Left ventricle myocardium inferior (tissue), 1 donor: Measurements from ENCODE around the gene NAP1L1. TPM values are rescaled to one million over a fixed set of nuclear protein-coding genes. Genes with fewer than 3 reads are reported as not detected.

Experiments used
- DNase-seq: peaks from one replicate; pipeline ENCODE4 v3.0.0-alpha.2; 2020
- H3K27ac ChIP-seq: fragments of 200-600 bp; replicated peaks from 2 replicates; pipeline ENCODE4 v1.8.0; 2021
- H3K27me3 ChIP-seq: fragments of 200-600 bp; 2 replicates; pipeline ENCODE4 v1.8.0; 2021; ENCODE audit warnings: low read depth
- H3K36me3 ChIP-seq: fragments of 200-600 bp; 2 replicates; pipeline ENCODE4 v1.8.0; 2021
- H3K4me1 ChIP-seq: fragments of 200-600 bp; 2 replicates; pipeline ENCODE4 v1.8.0; 2021
- H3K4me3 ChIP-seq: fragments of 200-600 bp; 2 replicates; pipeline ENCODE4 v1.8.0; 2021; ENCODE audit warnings: mild to moderate bottlenecking, moderate library complexity
- H3K9me3 ChIP-seq: fragments of 200-600 bp; replicated peaks from 2 replicates; pipeline ENCODE4 v1.8.0; 2021
- CTCF ChIP-seq: fragments of 200-600 bp; IDR thresholded peaks from 2 replicates; pipeline ENCODE4 v1.8.0; 2021; ENCODE audit warnings: antibody characterized with exemption, mild to moderate bottlenecking, borderline replicate concordance
- intact Hi-C: fragments of 100-400 bp; cut with micrococcal nuclease; formaldehyde crosslinking; loops from one replicate; pipeline ENCODE4 v1.11.0; 2022
- total RNA-seq: library from RNA; stranded (reverse); fragmentation: NEBNext Ultra II Directional; extraction: Animal tissue kit (Norgen Biotek cat#: 25700); gene quantifications from one replicate; pipeline ENCODE4 v1.2.1, GENCODE V29; 2021
- donor health status: DM: no; HTN: yes; CAD: no; lungs with severe emphysema.

The NAP1L1 gene
- total RNA-seq, 1 donor from 2014 or later = 256 TPM

- Histone ChIP-seq H3K27me3 (no peaks in the 10 kb centered on the region), H3K9me3 (no peaks in the 10 kb centered on the region), H3K4me1 (peaks cover 6% of the 10 kb centered on the region), H3K36me3 (no peaks in the 10 kb centered on the region), H3K4me3 (no peak overlapping the region), H3K27ac (no peak overlapping the region)
- TF ChIP-seq CTCF = no peak
- DNase-seq = no peak
- intact Hi-C loops = no loop called here
These were observed 11.7 kb upstream of the NAP1L1 start for GRCh38 chr12:76096079-76096646.

GRCh38 chr12:76094754-76095153, 10.3 kb upstream of the NAP1L1 start:
- no peak for DNase-seq
- no peak for TF ChIP-seq CTCF
- Histone ChIP-seq H3K27ac (no peak overlapping the region), H3K9me3 (no peaks in the 10 kb centered on the region), H3K27me3 (no peaks in the 10 kb centered on the region), H3K36me3 (no peaks in the 10 kb centered on the region), H3K4me3 (no peak overlapping the region), H3K4me1 (peaks cover 6% of the 10 kb centered on the region)
- intact Hi-C loops = no loop called here

GRCh38 chr12:76091246-76091754, 6.8 kb upstream of the NAP1L1 start:
- no peaks in the 10 kb centered on the region for H3K36me3 ChIP-seq
- TF ChIP-seq CTCF = no peak
- no peaks in the 10 kb centered on the region for H3K9me3 ChIP-seq
- H3K4me3 ChIP-seq = no peak overlapping the region
- no peaks in the 10 kb centered on the region for H3K27me3 ChIP-seq
- intact Hi-C loops = no loop called here
- no peak for DNase-seq
- H3K27ac ChIP-seq = no peak overlapping the region
- H3K4me1 ChIP-seq = peaks cover 10% of the 10 kb centered on the region

GRCh38 chr12:76085520-76085868, 1.0 kb upstream of the NAP1L1 start:
- intact Hi-C loops = loop anchor here (10.0 kb wide), 1 partner anchor 259 kb away; the partner anchor contains the start of gene BBS10
- Histone ChIP-seq H3K9me3 (no peaks in the 10 kb centered on the region), H3K27me3 (no peaks in the 10 kb centered on the region), H3K4me3 (peak overlapping the region; percentile 97), H3K4me1 (peaks cover 58% of the 10 kb centered on the region), H3K27ac (peak overlapping the region; percentile 99), H3K36me3 (no peaks in the 10 kb centered on the region)
- no peak for DNase-seq
- no peak for TF ChIP-seq CTCF

GRCh38 chr12:76084863-76085519, 506 bp upstream of the NAP1L1 start:
- peak; percentile 33 for TF ChIP-seq CTCF
- peak overlapping the region; percentile 99 for H3K27ac ChIP-seq
- H3K36me3 ChIP-seq = no peaks in the 10 kb centered on the region
- intact Hi-C loops = loop anchor here (10.0 kb wide), 1 partner anchor 260 kb away; the partner anchor contains the start of gene BBS10
- DNase-seq = peak; percentile 87
- H3K9me3 ChIP-seq = no peaks in the 10 kb centered on the region
- peaks cover 61% of the 10 kb centered on the region for H3K4me1 ChIP-seq
- peak overlapping the region; percentile 97 for H3K4me3 ChIP-seq
- no peaks in the 10 kb centered on the region for H3K27me3 ChIP-seq
